HL-60/S4 treated with retinoic acid at 250 ng/mL for 4 days and 3 days (cell line): ENCODE results near the gene TSPAN15.

Source experiments
- in situ Hi-C: fragments of 300-500 bp; cut with MboI; formaldehyde crosslinking; loops from 2 replicates; pipeline ENCODE4 v1.7.0; 2022; ENCODE audit warnings: low sequenced_read_pairs

Gene TSPAN15

GRCh38 chr10:69463886-69464285, 12.6 kb downstream of the TSPAN15 start:
- in situ Hi-C loops, result no loop called here

- in situ Hi-C loops, result no loop called here
These were observed 13.1 kb downstream of the TSPAN15 start for GRCh38 chr10:69464401-69464800.

- in situ Hi-C loops, result no loop called here
These were observed 13.6 kb downstream of the TSPAN15 start for GRCh38 chr10:69464801-69465401.

DNA sequence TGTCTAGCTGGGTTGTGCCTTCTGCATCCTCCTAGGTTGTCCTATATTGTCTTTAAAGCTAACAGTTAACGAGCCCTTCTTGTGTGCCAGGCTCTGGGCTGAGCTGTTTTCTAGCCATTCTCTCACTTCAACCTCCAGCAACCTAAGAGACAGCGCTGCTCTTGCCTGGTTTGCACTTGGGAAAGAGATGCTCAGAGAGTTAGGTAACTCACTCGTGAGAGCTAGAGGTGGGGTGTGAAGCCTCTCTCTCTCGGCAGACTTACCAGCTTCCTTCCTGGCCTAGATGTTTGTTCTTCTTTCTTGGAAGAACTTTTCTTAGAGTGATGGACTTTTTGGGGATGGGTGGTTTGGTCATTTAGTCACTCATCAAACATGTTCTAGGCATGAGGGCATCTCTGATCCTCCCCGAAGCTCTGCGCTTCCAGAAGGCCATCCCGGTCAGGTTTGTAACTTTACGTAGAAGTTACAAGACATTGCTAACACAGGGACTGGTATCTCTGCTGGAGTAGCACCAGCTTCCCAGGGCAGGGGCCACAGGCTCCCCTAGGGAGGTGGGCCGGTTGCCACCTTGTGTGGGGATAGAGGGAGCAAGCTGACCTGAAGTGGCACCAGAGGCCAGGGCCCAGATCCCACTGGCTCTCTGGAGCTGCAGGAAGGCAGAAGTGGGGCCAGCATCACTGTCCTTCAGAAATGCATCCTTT, 14.3 kb downstream of the TSPAN15 start:
- in situ Hi-C loops, result no loop called here

DNA sequence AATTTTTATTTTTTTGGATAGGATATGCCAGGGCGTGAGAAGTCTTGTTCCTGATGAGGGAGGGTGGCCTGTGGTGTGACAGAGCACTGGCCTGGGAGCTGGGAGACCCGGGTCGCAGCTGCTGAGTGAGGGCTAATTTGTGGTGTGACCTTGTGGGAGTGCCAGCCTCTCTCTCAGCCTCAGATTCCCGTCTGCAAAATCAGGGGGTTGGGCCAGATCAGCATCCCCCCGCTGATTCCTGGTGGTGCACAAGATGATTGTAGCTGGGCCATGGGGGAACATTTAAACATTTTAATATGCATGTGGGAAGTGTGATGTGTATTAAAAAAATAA, 14.9 kb downstream of the TSPAN15 start:
- in situ Hi-C loops, result no loop called here

DNA sequence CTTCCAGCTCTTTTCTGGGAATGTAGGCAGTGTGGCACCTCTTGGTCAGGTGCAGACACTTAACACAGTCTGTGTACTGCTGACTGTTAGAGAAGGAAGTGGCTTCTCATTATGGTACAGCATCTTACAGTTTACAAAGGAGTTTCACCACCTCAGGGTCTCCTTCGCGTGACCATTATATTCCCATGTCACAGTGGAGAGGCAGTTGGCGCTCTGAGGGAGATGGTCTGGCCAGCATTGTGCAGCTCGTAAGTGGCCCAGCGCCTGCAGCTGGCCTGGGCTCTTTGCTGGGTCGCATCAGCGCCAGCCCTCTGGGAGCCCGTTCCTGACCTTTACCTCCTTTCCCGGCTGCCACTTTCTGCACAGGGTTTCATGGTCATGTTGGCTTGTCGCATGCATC, 15.4 kb downstream of the TSPAN15 start:
- in situ Hi-C loops, result no loop called here

DNA sequence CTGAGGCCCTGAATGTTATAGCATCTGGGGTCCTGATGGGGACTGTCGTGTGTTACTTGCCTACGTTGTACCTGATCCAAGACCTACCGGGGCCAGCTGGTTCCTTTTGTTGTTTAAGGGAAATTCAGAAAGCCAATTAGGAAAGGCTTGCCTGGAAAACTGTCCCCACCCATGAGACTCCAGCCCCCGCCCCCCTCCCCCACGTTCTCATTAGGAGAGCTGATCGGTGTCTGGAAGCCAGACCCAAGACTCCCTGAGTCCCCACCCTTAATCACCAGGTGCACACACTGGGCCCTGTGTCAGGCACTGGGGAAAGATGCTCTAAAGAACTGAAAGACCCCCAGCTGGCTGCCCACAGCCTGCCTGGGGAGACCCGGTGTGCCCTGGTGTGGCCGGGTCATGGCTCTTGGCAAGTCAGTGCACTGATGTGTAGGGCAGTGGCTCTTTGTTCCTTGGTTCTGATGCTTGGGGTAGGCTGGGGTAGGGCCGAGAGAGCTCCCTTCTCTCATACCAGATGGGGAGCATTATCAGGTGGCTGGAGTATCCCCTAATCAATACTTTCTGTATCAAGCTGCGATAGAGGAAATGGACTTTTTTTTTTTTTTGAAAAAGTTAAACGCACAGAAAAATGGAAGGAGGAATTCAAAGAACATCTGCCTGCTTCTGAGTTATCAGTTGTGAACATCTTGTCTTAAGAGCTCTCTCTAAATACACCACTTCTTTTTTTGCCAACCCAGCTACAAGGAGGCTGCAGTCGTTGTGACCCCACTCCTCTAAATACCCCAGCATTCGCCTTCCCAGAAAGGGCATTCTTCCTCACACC, 16.9 kb downstream of the TSPAN15 start:
- in situ Hi-C loops, result no loop called here

GRCh38 chr10:69468751-69469089, 17.5 kb downstream of the TSPAN15 start:
- in situ Hi-C loops, result no loop called here

- in situ Hi-C loops, result no loop called here
These were observed 18.7 kb downstream of the TSPAN15 start for GRCh38 chr10:69469976-69470375.

GRCh38 chr10:69470463-69471384, 19.5 kb downstream of the TSPAN15 start:
- in situ Hi-C loops, result no loop called here

DNA sequence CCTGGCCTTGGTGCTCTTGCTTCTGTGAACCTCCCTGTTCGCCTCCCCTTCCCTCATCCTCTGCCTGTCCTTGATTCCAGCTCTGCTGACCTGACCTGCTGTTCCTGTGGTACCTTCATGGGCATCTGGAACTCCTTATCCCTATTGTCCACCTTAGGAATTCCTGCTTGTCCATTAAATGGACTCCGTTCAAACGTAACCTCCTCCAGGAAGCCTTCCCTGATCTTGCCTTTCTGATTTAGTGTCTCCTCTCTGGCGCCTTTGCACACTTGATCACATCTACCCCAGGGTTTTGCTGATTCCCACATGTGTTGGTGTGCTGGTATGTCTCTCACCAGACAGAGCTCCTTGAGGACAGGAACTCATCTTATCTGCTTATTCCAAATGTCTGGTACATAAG, 20.9 kb downstream of the TSPAN15 start:
- in situ Hi-C loops, result no loop called here

DNA sequence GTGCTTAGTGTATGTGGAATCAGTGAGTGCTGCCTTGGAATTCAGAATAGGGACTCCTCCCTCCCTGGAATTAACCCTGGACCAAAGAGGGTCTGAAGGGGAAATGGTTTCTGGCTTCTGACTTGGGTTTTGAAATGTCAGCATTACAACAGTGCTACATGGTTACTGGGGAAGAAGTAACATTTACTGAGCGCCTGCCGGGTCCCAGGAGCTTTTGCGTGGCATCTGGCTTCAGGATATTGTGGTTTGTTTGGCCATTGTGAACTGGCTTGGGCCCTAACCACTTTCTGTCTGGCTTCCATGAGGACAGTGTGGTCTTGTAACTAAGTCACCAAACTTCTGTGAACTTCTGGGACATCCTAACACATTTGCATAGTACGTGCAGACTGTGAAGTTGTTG, 21.3 kb downstream of the TSPAN15 start:
- in situ Hi-C loops, result no loop called here

DNA sequence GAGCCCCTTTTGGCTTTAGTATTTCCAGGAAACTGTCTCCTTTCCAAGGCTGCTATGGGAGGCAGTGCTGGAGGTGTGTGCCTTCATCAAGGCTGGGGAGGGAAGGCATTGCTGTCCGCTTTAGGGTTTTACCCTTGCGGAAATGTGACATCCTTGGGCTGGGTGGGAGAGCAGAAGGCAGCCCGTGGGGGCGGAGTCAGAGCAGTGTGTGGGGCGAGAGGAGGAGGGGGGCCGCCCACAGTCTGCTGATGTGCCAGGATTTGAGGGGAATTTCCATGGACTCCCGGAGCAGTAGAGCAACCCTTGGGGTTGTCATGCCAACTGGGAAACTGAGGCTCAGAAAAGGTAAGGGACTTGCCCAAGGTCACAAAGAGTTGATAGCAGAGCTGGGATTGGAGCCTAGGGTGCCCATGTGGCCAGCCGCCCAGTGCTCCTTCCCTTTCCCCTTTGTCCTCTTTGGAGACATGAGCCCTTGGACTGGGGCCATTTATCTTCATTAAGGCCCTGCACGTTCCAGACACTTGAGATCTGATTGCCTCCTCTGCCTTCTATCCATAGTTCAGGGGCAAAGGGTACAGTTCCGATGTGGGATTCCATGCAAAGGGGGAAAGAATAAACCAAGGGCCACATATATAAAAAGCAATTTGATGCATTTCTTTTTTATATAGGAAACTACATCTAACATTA, 22.2 kb downstream of the TSPAN15 start:
- in situ Hi-C loops, result no loop called here

GRCh38 chr10:69474742-69475432, 23.6 kb downstream of the TSPAN15 start:
- in situ Hi-C loops, result no loop called here

GRCh38 chr10:69475433-69475830, 24.2 kb downstream of the TSPAN15 start:
- in situ Hi-C loops, result no loop called here

DNA sequence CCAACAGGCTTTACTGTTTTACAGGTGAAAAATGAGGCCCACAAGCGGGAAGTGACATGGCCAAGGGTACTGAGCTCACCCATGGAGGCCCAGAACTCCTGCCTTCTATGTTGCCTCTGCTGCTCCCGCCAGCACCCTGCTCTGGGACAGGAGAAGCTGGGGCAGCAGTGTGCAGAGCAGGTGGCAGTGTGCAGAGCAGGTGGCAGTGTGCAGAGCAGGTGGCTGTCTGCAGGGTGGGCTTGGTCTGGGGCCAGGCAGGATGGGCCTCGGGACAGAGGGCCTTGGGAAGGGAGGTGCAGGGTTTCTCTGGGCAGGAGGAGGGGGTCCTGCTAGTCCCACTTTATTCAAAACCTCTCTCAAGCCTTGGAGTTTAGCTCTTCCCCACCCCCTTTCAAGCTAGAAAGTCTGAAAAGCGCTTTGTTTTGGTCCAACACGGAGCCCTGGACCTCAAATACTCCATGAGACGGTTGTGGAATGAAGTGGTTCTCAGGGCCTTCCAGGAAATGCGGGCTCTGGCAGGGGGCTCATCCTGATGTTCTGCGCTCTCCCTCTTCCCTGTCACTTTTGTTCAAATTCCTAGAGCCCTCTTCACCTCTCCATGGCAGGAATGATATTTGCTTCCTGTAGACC, 26.8 kb downstream of the TSPAN15 start:
- in situ Hi-C loops, result no loop called here

GRCh38 chr10:69479240-69480067, 28.2 kb downstream of the TSPAN15 start:
- in situ Hi-C loops, result no loop called here

- in situ Hi-C loops, result no loop called here
These were observed 28.8 kb downstream of the TSPAN15 start for GRCh38 chr10:69480068-69480412.

DNA sequence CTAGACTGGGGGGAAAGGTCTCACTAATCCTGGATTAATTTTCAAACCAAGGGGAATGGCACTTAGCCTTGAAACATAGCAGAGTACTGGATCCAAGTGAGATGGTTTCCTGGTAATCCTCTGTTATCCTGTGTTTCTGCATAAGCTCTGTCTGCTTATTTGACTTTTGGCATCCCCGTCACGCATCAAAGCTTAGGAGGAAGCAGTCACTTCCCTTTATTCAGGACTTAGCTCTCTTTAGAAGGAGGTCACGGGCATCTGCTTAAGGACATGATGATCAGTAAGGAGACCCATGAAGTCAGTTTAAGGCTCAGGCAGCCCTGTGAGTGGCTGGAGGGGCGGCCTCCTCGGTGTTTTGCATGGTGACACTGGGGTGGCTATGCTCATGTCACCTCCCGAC, 30.0 kb downstream of the TSPAN15 start:
- in situ Hi-C loops, result no loop called here
